ENCODE measurements around the gene CRYAB.
A peak's percentile ranks its signal among the peaks of the same experiment; 100 is the strongest.
"Not testable (repeated sequence)": the region's sequence is repeated elsewhere in the genome, so short reads cannot be mapped to it uniquely, and the experiment has no call there.

The CRYAB gene

GRCh38 chr11:111905411-111905810, 6.2 kb downstream of the CRYAB start:
- DNase-seq: no peak

- no peak for DNase-seq
Measured at GRCh38 chr11:111886844-111887243, 24.7 kb downstream of the CRYAB start.

- DNase-seq: no peak
Measured at GRCh38 chr11:111886032-111886431, 25.5 kb downstream of the CRYAB start.

GRCh38 chr11:111885053-111885452, 26.5 kb downstream of the CRYAB start:
- not testable (repeated sequence) for DNase-seq

GRCh38 chr11:111882202-111882601, 29.4 kb downstream of the CRYAB start:
- DNase-seq: no peak

- no peak for DNase-seq
Measured at GRCh38 chr11:111879637-111879960, 32.0 kb downstream of the CRYAB start.

GRCh38 chr11:111878849-111879636, 32.5 kb downstream of the CRYAB start, which contains the start of the genes CFAP68 and FDXACB1:
Gene CFAP68 (plus strand): TSS chr11:111879541. CDS start chr11:111879561, 20 bp downstream.
Gene FDXACB1 (minus strand): TSS chr11:111879165. CDS start chr11:111879132, 33 bp downstream.
- DNase-seq: peak; percentile 99

GRCh38 chr11:111878385-111878848, 33.2 kb downstream of the CRYAB start:
- no peak for DNase-seq

- peak; percentile 66 for DNase-seq
Measured at GRCh38 chr11:111871693-111872161, 39.8 kb downstream of the CRYAB start.

GRCh38 chr11:111870886-111871692, 40.5 kb downstream of the CRYAB start, which contains the start of gene ALG9:
Gene ALG9 (minus strand): TSS chr11:111871581. CDS start chr11:111871482, 99 bp downstream.
- DNase-seq: peak; percentile 93

- no peak for DNase-seq
Measured at GRCh38 chr11:111870522-111870885, 41.1 kb downstream of the CRYAB start.

- no peak for DNase-seq
Measured at GRCh38 chr11:111870113-111870512, 41.5 kb downstream of the CRYAB start.

- no peak for DNase-seq
Measured at GRCh38 chr11:111860257-111860656, 51.3 kb downstream of the CRYAB start.
